Measurements from ENCODE around the gene SCARB2.

Gene SCARB2

GRCh38 chr4:76211769-76212708, 1.6 kb downstream of the SCARB2 start:
- peaks cover 46% of the 10 kb centered on the region for H3K4me1 ChIP-seq (ENCODE audit: control insufficient read depth, insufficient read depth, low read length, unreplicated experiment)
- peak overlapping the region; percentile 73 for H3K27ac ChIP-seq (ENCODE audit: low read depth, low read length)
- no peaks in the 10 kb centered on the region for H3K27me3 ChIP-seq (ENCODE audit: insufficient read depth, low read length)
- H3K4me3 ChIP-seq (ENCODE audit: low read depth, low read length), result peak overlapping the region; percentile 87
- H3K79me2 ChIP-seq (ENCODE audit: control insufficient read depth, insufficient read depth, low read length, unreplicated experiment), result peaks cover 62% of the 10 kb centered on the region
- H2AFZ ChIP-seq (ENCODE audit: low read length, unreplicated experiment), result no peak overlapping the region
- no peaks in the 10 kb centered on the region for H3K36me3 ChIP-seq (ENCODE audit: insufficient read depth, low read length)

DNA sequence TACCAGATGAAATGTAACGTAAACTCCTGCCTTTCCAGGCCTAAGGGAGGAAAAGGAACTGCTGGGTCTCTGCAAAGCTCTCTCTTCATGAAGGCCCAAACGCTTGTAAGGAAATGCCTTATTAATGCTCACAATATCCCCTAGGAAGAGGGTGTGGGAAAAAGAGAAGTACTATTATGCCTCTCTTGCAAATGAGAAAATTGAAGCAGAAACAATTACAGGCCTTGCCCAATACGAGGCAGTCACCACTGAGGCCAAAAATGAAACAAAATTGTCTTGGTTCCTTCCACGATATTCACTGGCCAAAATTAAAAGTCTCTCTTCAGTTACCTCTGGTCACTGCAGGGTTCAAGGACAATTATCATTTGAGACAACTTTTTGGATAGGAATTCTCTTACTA, 3.2 kb downstream of the SCARB2 start:
- Histone ChIP-seq H2AFZ (ENCODE audit: low read length, unreplicated experiment) (no peak overlapping the region), H3K36me3 (ENCODE audit: insufficient read depth, low read length) (no peaks in the 10 kb centered on the region; the same call in 1 of the 2 replicates), H3K79me2 (ENCODE audit: control insufficient read depth, insufficient read depth, low read length, unreplicated experiment) (peaks cover 77% of the 10 kb centered on the region), H3K4me1 (ENCODE audit: control insufficient read depth, insufficient read depth, low read length, unreplicated experiment) (peaks cover 60% of the 10 kb centered on the region), H3K27me3 (ENCODE audit: insufficient read depth, low read length) (no peaks in the 10 kb centered on the region), H3K4me3 (ENCODE audit: low read depth, low read length) (peak overlapping the region; percentile 87), H3K27ac (ENCODE audit: low read depth, low read length) (peak overlapping the region; percentile 28)

- peaks cover 83% of the 10 kb centered on the region for H3K79me2 ChIP-seq (ENCODE audit: control insufficient read depth, insufficient read depth, low read length, unreplicated experiment)
- no peaks in the 10 kb centered on the region; the same call in 1 of the 2 replicates for H3K36me3 ChIP-seq (ENCODE audit: insufficient read depth, low read length)
- H3K4me3 ChIP-seq (ENCODE audit: low read depth, low read length), result peak overlapping the region; percentile 87
- H3K27me3 ChIP-seq (ENCODE audit: insufficient read depth, low read length), result no peaks in the 10 kb centered on the region
- no peak overlapping the region for H2AFZ ChIP-seq (ENCODE audit: low read length, unreplicated experiment)
- peak overlapping the region; percentile 28 for H3K27ac ChIP-seq (ENCODE audit: low read depth, low read length)
- peaks cover 59% of the 10 kb centered on the region for H3K4me1 ChIP-seq (ENCODE audit: control insufficient read depth, insufficient read depth, low read length, unreplicated experiment)
Measured at GRCh38 chr4:76209881-76210280, 3.7 kb downstream of the SCARB2 start.

DNA sequence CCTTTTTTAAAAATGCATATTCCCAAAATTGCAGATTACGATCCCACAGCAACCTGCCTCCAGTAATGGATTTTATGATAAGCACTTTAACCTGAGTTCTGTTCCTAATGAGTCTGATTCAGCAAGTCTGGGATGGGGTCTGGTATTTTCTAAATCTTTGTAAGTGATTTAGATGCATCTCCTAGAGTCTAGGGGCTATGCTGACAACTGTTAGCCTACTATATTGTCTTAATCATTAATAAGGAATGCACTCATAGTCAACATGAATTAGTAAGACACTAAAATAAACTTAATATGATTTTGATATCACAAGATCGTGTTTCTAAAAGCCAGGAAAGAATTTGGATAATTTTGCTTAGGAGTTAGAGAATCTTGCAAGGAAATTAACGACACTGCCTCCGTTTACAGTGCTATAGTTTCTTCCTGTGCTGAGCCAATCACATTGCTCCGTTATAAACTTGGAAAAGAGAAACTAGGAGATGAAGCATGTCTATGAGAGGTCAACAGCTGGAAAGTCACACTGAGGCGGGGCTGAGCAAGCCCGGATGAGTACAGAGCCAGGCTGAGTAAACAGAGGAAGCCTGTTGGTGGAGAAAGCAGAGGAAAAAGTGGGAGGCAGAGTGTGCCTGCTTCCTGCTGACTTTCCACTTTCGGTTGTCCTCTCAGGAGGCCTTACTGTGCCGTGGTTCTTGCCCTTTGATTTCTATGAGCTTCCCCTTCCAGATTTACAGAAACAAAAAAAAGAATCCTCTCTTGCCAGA, 5.4 kb downstream of the SCARB2 start:
- H3K27me3 ChIP-seq (ENCODE audit: insufficient read depth, low read length), result no peaks in the 10 kb centered on the region

GRCh38 chr4:76207549-76207948, 6.1 kb downstream of the SCARB2 start:
- Histone ChIP-seq H3K4me1 (ENCODE audit: control insufficient read depth, insufficient read depth, low read length, unreplicated experiment) (peaks cover 59% of the 10 kb centered on the region), H3K27ac (ENCODE audit: low read depth, low read length) (no peak overlapping the region), H3K79me2 (ENCODE audit: control insufficient read depth, insufficient read depth, low read length, unreplicated experiment) (peaks cover 96% of the 10 kb centered on the region)

More for the DNA sequence above, 5.4 kb downstream of the SCARB2 start:
- Histone ChIP-seq H3K79me2 (ENCODE audit: control insufficient read depth, insufficient read depth, low read length, unreplicated experiment) (peaks cover 96% of the 10 kb centered on the region), H3K4me1 (ENCODE audit: control insufficient read depth, insufficient read depth, low read length, unreplicated experiment) (peaks cover 59% of the 10 kb centered on the region), H3K36me3 (ENCODE audit: insufficient read depth, low read length) (no peaks in the 10 kb centered on the region; the same call in 1 of the 2 replicates), H3K4me3 (ENCODE audit: low read depth, low read length) (peak overlapping the region; percentile 70), H3K27ac (ENCODE audit: low read depth, low read length) (peak overlapping the region; percentile 90), H2AFZ (ENCODE audit: low read length, unreplicated experiment) (peak overlapping the region; percentile 33)

DNA sequence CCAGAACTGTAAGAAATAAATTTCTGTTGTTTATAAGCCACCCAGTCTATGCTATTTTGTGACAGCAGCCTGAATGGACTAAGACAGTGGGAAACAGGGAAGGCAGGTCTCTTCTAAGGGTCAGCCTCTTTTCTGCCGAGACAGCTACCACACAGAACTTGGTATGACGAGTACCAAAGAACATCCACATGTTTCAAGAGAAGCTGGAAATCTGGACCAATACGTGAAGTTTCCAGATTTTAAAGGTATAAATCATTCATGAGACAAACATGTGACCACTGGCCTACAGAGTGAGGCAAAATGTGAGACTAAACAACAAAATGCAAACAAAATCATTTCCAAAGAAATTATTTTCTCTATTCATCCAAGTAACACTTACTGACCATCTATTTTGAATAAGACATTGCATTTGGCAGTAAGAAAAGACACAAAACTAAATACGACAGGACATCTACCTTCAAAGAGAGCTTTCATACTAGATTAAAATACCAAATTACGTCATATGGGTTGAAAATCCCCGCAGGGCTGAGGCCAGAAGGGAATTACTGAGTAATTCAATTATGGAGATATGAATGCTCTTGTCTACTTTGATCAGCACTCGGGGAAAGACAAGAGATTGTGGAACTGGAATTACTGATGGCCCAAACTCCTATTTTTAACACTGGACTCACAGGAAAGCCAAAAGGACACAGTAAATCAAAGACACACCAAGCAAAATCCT, 7.2 kb downstream of the SCARB2 start:
- Histone ChIP-seq H2AFZ (ENCODE audit: low read length, unreplicated experiment) (no peak overlapping the region), H3K4me3 (ENCODE audit: low read depth, low read length) (peak overlapping the region; percentile 1; the same call in 1 of the 2 replicates), H3K4me1 (ENCODE audit: control insufficient read depth, insufficient read depth, low read length, unreplicated experiment) (peaks cover 54% of the 10 kb centered on the region), H3K27ac (ENCODE audit: low read depth, low read length) (peak overlapping the region; percentile 31; the same call in 1 of the 2 replicates), H3K79me2 (ENCODE audit: control insufficient read depth, insufficient read depth, low read length, unreplicated experiment) (peaks cover 94% of the 10 kb centered on the region), H3K36me3 (ENCODE audit: insufficient read depth, low read length) (no peaks in the 10 kb centered on the region; the same call in 1 of the 2 replicates), H3K27me3 (ENCODE audit: insufficient read depth, low read length) (no peaks in the 10 kb centered on the region)

More at GRCh38 chr4:76207549-76207948, 6.1 kb downstream of the SCARB2 start:
- no peaks in the 10 kb centered on the region for H3K27me3 ChIP-seq (ENCODE audit: insufficient read depth, low read length)
- no peaks in the 10 kb centered on the region; the same call in 1 of the 2 replicates for H3K36me3 ChIP-seq (ENCODE audit: insufficient read depth, low read length)
- H3K4me3 ChIP-seq (ENCODE audit: low read depth, low read length), result peak overlapping the region; percentile 70
- no peak overlapping the region for H2AFZ ChIP-seq (ENCODE audit: low read length, unreplicated experiment)

DNA sequence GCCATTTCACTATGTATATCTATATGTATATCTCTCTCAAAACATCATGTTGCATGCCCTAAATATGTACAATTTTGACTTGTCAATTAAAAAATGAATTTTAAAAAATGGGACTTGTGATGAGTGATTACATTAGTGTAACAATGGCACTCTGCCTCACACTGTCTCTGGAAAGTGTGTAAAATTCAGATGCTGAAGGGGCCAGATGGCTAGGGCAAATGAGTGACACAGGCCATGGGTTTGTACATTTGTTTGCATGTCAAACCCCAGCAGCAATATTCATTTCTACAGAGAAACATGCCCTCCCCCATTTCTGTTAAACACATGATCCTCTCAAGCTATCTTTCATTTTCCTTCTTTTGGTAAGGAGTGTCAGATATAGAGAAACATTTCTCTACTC, 8.1 kb downstream of the SCARB2 start:
- H3K36me3 ChIP-seq (ENCODE audit: insufficient read depth, low read length), result peaks cover 1% of the 10 kb centered on the region
- H3K4me1 ChIP-seq (ENCODE audit: control insufficient read depth, insufficient read depth, low read length, unreplicated experiment), result peaks cover 50% of the 10 kb centered on the region
- no peaks in the 10 kb centered on the region for H3K27me3 ChIP-seq (ENCODE audit: insufficient read depth, low read length)
- H3K4me3 ChIP-seq (ENCODE audit: low read depth, low read length), result no peak overlapping the region
- no peak overlapping the region for H3K27ac ChIP-seq (ENCODE audit: low read depth, low read length)
- no peak overlapping the region for H2AFZ ChIP-seq (ENCODE audit: low read length, unreplicated experiment)
- H3K79me2 ChIP-seq (ENCODE audit: control insufficient read depth, insufficient read depth, low read length, unreplicated experiment), result peaks cover 94% of the 10 kb centered on the region

DNA sequence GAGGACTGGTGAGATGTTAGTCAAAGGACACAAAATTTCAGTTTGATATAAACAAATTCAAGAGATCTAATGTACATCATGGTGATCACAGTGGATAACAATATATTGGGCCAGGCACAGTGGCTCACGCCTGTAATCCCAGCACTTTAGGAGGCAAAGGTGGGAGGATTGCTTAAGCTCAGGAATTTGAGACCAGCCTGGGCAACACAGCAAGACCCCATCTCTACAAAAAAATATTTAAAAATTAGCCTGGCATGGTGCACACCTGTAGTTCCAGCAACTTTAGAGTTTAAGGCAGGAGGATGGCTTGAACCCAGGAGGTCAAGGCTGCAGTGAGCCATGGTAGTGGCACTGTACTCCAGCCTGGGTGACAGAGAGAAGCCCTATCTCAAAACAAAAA, 8.7 kb downstream of the SCARB2 start:
- Histone ChIP-seq H3K36me3 (ENCODE audit: insufficient read depth, low read length) (peaks cover 3% of the 10 kb centered on the region), H3K27me3 (ENCODE audit: insufficient read depth, low read length) (no peaks in the 10 kb centered on the region), H2AFZ (ENCODE audit: low read length, unreplicated experiment) (no peak overlapping the region), H3K79me2 (ENCODE audit: control insufficient read depth, insufficient read depth, low read length, unreplicated experiment) (peaks cover 94% of the 10 kb centered on the region), H3K4me3 (ENCODE audit: low read depth, low read length) (no peak overlapping the region), H3K27ac (ENCODE audit: low read depth, low read length) (no peak overlapping the region), H3K4me1 (ENCODE audit: control insufficient read depth, insufficient read depth, low read length, unreplicated experiment) (peaks cover 51% of the 10 kb centered on the region)

DNA sequence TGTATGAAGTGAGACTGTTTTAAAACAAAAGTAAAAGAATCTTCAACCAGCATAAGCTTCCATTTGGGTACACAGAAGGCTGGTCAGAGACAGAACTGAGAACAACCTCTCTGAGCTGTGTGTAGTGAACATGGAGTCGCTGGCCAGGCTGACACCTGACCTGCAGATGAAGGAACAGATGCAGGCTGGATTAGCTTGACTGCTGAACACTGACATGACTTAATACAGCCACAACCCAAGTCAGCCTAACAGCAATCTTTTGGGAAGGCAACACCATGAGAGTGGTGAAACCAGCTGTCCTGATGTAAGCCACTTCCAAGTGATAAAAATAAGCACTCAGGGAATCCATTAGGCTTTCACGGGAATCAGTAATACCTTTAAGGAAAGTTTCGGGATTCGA, 10.1 kb downstream of the SCARB2 start:
- peaks cover 95% of the 10 kb centered on the region for H3K79me2 ChIP-seq (ENCODE audit: control insufficient read depth, insufficient read depth, low read length, unreplicated experiment)
- H3K27ac ChIP-seq (ENCODE audit: low read depth, low read length), result no peak overlapping the region
- peaks cover 3% of the 10 kb centered on the region for H3K36me3 ChIP-seq (ENCODE audit: insufficient read depth, low read length)

DNA sequence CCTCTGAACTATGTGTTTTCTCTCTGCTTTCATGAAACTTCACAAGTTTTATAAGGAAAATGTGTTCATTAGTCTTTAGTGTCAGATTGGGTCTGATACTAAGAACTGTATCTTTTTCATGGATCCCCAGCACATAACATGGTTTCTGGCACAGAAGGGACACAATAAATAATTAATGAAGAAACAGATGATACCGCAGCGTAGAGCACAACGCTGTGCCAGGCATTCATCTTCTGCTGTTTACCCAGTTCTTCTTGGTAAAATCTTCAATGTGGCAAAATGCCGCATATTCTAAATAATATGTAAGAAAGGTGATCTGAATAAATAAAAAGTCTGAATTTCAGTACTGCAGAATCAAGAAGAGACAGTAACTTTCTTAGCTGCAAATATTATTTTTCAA, 12.3 kb downstream of the SCARB2 start:
- H3K79me2 ChIP-seq (ENCODE audit: control insufficient read depth, insufficient read depth, low read length, unreplicated experiment), result peaks cover 97% of the 10 kb centered on the region
- H3K27ac ChIP-seq (ENCODE audit: low read depth, low read length), result no peak overlapping the region
- H3K4me1 ChIP-seq (ENCODE audit: control insufficient read depth, insufficient read depth, low read length, unreplicated experiment), result peaks cover 60% of the 10 kb centered on the region
- H2AFZ ChIP-seq (ENCODE audit: low read length, unreplicated experiment), result no peak overlapping the region
- H3K4me3 ChIP-seq (ENCODE audit: low read depth, low read length), result no peak overlapping the region
- H3K36me3 ChIP-seq (ENCODE audit: insufficient read depth, low read length), result peaks cover 6% of the 10 kb centered on the region
- no peaks in the 10 kb centered on the region for H3K27me3 ChIP-seq (ENCODE audit: insufficient read depth, low read length)

More for the DNA sequence above, 10.1 kb downstream of the SCARB2 start:
- Histone ChIP-seq H3K4me3 (ENCODE audit: low read depth, low read length) (no peak overlapping the region), H2AFZ (ENCODE audit: low read length, unreplicated experiment) (no peak overlapping the region), H3K27me3 (ENCODE audit: insufficient read depth, low read length) (no peaks in the 10 kb centered on the region), H3K4me1 (ENCODE audit: control insufficient read depth, insufficient read depth, low read length, unreplicated experiment) (peaks cover 54% of the 10 kb centered on the region)
